HL-60 (cell line): ENCODE data around the gene SLC38A10.

ENCODE experiments used
- CTCF ChIP-seq: IDR thresholded peaks from one replicate; pipeline ENCODE4 v1.5.1; 2011; ENCODE audit warnings: low read length, control low read depth, inconsistent platforms; ENCODE audit not compliant: insufficient read depth
- GABPA ChIP-seq: IDR thresholded peaks from 2 replicates; pipeline ENCODE4 v1.6.1; 2012; ENCODE audit warnings: low read depth
- POLR2AphosphoS5 ChIP-seq: IDR thresholded peaks from 2 replicates; pipeline ENCODE4 v1.6.1; 2012; ENCODE audit warnings: low read depth
- SPI1 ChIP-seq: IDR thresholded peaks from 2 replicates; pipeline ENCODE4 v1.6.1; 2012; ENCODE audit warnings: low read depth, mild to moderate bottlenecking, borderline replicate concordance
- TF ChIP-seq, protein P1 (sequence below): IDR thresholded peaks from 2 replicates; pipeline ENCODE4 v1.6.1; 2012; ENCODE audit warnings: low read depth; ENCODE audit not compliant: insufficient replicate concordance

DNA sequence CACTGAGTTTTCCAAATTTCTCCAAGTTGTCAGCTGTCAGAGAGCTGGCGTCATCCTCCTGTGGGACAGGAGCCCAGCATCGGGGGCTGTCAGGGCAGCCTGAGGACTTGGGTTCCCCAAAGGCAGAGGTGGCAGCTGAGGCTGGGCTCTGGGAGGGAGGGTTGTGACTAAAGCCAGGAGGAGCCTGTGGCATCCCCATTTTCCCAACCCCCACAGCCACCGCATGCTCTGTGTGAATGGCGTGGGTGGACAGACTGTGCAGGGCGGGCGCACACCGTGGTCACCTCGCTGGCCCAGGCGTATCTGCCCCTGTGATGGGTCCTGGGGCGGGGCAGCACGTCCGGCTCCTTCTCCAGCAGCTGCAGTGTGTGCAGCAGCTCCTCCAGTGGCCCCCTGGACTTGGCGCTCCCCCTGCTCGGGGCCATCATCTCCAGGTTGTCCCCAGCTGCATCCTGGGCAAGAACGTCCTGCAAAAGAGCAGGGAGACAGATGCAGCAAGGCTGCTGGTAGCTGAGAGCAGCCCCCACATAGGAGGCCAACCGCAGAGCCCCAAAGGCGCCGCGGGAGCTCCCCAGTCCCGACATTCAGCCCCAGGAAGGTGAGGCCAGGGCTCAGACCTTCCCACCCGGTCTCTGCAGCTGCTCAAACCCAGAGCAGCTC is 97.1 kb downstream of the SLC38A10 start:
- TF ChIP-seq CTCF = no peak
- TF ChIP-seq SPI1 = no peak
- TF ChIP-seq GABPA = no peak
- TF ChIP-seq, protein P1, sequence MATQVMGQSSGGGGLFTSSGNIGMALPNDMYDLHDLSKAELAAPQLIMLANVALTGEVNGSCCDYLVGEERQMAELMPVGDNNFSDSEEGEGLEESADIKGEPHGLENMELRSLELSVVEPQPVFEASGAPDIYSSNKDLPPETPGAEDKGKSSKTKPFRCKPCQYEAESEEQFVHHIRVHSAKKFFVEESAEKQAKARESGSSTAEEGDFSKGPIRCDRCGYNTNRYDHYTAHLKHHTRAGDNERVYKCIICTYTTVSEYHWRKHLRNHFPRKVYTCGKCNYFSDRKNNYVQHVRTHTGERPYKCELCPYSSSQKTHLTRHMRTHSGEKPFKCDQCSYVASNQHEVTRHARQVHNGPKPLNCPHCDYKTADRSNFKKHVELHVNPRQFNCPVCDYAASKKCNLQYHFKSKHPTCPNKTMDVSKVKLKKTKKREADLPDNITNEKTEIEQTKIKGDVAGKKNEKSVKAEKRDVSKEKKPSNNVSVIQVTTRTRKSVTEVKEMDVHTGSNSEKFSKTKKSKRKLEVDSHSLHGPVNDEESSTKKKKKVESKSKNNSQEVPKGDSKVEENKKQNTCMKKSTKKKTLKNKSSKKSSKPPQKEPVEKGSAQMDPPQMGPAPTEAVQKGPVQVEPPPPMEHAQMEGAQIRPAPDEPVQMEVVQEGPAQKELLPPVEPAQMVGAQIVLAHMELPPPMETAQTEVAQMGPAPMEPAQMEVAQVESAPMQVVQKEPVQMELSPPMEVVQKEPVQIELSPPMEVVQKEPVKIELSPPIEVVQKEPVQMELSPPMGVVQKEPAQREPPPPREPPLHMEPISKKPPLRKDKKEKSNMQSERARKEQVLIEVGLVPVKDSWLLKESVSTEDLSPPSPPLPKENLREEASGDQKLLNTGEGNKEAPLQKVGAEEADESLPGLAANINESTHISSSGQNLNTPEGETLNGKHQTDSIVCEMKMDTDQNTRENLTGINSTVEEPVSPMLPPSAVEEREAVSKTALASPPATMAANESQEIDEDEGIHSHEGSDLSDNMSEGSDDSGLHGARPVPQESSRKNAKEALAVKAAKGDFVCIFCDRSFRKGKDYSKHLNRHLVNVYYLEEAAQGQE = no peak
- no peak for TF ChIP-seq POLR2AphosphoS5
